NOMO-1 treated with DMSO at 0.1 percent for 48 hours (cell line): ENCODE measurements around the gene NAT9.

Experiments used
- DNase-seq: peaks from one replicate; lab custom pipeline; 2025; ENCODE audit not compliant: unreplicated experiment; lab: John Stamatoyannopoulos, UW

The NAT9 gene

DNA sequence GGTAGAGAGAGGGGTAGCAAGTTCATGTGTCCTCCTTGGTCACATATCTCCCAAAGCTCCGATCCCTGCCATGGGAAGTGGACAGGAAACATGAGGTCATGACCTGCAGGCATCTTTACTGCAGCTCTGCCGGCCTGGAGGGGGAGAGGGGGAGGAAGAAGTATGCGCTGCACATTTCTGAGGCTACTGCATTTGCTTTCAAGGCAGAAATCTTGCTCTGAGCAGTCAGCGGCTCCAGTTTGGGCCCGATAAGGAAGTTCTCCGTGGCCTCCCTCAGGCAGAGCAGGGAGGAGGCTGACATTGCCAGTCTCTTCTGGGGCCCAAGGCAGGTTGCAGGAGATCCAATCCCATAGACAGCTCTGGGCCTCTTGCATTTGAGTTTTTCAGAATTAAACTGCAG lies 29.2 kb downstream of the NAT9 start:
- DNase-seq = peak; percentile 49

- DNase-seq = no peak
Observed at GRCh38 chr17:74746376-74746775, 29.8 kb downstream of the NAT9 start.

- DNase-seq = no peak
Observed at GRCh38 chr17:74745548-74746177, 30.5 kb downstream of the NAT9 start.

GRCh38 chr17:74744714-74745547 lies 31.2 kb downstream of the NAT9 start:
- peak; percentile 38 for DNase-seq

DNA sequence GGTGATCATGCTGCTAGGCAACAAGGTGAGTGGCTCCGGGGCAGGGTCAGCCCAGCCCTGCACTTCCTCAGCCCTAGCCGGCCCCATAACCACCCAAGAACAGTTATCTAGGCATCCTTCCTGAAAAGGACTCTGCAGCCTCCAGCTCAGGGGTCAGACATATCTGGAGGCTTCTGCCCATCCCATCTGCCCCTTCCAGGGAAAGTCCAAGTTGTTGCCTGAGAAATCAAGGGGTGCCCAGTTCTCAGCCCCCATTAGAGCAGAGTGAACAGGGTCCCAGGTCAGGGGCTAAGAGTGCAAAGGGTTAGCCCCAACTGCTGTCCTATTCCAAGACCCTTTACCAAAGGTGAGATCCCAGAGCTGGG lies 31.8 kb downstream of the NAT9 start:
- DNase-seq = no peak

- no peak for DNase-seq
Observed at GRCh38 chr17:74743755-74744154, 32.4 kb downstream of the NAT9 start.

DNA sequence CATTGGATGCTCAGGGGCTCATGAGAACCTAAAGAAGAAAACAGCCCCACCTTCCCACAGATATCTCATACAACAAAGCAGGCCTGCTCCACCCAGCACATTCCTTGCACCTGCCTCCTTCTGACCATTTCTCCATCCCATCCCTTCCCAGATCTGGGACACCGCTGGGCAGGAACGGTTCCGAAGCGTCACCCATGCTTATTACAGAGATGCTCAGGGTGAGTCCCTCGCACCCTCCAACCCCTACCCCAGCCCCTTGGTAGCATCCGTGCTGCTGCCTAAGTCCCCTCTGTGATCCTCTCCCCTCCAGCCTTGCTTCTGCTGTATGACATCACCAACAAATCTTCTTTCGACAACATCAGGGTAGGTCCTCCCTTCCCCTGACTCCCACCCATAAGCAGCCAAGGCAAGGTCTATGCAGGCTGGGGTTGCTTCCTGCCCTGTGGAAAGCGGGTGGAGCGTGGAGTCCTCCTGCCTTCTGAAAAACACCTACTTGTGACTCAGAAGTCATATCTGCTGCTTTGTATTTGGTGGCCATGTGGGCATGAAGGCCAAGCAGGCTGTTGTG lies 33.1 kb downstream of the NAT9 start:
- DNase-seq = no peak

DNA sequence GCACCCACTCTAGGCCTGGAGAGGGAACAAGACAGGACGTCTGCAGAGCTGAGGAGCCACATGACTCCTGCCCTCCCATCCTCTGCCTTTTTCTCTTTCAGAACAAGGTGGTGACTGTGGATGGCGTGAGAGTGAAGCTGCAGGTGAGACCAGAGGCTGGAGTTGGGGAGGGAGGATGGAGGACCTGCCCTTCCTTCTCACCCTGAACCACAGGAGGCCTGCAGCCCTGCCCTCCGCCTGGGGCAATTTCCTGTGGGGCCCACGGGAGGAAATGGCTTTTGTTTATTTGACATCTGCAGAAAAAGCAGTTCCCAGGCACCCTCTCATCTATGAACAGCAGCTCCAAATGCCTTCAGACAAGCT lies 34.0 kb downstream of the NAT9 start:
- peak; percentile 77 for DNase-seq

DNA sequence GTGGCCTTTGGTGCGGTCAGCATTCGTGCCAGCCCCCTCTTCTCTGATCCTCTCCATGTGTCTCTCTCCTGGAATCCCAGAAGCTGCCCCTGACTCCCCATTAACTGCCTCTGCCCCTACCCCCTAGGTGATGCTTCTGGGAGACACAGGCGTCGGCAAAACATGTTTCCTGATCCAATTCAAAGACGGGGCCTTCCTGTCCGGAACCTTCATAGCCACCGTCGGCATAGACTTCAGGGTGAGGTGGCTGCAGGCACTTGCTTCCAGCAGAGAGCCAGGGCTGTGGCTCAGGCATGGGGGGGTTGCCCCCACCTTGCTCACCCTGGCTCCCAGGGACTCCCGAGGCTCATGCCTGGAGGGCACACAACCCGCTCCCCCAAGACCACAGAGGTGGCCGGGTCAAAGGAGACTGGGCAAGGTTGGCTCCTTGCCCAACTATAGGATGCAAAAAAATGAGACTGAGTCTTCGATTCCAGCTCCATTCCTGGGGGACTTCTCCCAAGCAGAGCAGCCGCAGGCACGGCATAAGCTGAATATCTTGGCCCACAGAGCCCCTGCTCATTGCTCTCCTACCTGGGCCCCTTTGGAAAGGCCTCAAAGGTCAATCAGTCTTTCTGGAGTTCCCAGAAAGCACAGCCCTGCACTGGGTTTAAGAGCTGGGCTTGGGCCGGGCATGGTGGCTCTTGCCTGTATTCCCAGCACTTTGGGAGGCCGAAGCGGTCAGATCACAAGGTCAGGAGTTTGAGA lies 35.3 kb downstream of the NAT9 start:
- DNase-seq = no peak

- peak; percentile 12 for DNase-seq
Observed at GRCh38 chr17:74740173-74740572, 36.0 kb downstream of the NAT9 start.

DNA sequence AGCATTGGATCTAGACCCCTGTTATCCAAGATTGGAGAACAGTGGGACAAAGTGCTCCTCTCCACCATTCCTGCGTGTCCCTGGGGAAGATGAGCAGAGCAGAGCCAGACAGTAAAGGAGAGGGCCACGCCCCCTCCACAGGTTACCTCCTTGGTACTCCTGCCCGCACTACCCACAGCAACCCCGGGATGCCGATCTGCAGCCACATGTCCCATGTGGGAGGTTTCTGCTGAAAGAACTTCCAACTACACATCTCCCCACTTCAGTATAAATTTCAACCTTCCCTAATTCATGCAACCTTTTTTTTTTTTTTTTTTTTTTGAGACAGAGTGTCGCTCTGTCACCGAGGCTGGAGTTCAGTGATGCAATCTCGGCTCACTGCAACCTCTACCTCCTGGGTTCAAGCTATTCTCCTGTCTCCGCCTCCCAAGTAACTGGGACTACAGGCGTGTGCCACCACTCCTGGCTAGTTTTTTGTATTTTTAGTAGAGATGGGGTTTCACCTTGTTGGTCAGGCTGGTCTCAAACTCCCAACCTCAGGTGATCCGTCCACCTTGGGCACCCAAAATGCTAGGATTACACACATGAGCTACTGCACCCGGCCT lies 36.8 kb downstream of the NAT9 start:
- no peak for DNase-seq

DNA sequence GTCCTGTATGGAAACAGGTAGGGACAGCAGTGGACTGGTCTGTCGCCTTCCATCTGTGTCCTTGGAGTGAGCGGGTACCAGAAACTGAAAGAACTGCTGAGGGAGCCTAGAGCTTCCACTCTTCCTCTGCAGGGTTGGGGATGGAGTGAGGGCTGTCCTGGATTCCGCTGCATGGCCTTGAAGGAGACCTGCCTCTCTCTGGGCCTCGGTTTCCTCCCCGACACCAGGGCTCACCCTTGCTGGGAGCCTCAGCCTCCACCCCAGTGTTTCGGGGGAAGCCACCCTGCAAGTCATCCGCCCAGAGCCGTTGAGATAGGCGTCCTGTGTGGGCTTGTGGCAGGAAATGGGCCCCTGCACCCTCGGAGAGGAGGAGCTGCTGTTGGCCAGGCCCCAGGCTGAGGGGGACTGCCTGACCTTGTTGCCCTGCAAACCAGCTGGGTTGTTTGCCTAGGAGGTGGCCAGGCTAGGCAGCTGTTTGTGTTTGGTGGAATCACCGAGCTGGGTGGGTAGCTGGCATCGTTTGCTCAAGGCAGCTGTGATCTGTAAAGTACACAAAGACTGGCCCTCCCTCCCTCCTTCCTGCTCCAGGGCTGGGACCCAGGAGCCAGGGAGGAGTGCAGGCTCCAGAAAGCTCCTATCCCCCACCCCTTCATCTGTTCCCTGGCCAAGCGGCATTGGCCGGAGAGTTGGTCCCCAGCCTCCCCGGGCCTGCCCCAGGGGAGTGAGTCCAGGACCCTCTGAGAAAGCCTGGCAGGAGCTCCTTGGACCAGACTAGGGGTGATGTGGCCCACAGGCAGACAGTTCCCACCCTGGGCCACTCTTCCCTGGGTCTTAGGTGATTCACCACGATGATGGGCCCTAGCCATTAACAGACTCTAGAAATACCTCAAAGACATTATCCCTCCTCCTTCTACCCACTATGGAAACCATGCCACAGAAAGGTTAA lies 37.8 kb downstream of the NAT9 start:
- peak; percentile 82 for DNase-seq

DNA sequence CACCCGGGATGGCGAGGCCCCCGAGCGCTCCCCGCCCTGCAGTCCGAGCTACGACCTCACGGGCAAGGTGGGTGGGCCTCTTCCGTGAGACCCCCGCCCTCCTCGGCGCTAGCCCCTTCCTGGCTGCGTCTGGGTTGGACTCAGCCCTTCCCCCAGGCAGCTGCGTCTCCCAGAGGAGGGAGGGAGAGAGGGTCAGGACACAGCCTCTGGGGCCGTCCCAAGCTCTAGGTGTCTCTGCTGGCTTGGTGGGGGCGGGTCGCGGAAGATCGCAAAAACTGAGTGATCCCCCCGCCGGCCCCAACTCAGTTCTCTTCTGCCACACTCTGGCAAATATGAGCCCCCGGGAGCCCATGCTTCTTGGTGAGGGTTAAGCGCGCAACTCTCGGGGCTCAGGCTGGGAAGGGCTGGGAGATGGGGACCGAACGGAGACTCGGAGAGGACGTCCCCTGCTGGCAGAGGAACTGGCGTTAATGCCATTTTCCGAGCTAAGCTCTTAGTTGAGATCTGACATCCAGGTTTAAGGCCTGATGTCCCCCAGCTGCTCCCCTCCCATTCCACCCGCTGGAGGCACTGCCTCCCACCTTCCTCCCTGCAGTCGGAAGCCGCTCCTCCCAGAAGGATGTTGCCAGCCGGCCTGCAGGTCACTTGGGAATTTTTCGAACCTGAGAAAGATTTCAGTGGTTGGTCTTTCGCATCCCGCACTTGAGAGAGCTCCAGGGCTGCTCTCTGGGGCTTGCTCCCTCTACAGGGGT lies 38.7 kb downstream of the NAT9 start:
- peak; percentile 61 for DNase-seq

- DNase-seq = peak; percentile 99
Observed at GRCh38 chr17:74736513-74737298, 39.4 kb downstream of the NAT9 start, which contains the start of gene RAB37. Gene RAB37 (plus strand): TSS chr17:74737256. CDS start chr17:74737273, 17 bp downstream.

DNA sequence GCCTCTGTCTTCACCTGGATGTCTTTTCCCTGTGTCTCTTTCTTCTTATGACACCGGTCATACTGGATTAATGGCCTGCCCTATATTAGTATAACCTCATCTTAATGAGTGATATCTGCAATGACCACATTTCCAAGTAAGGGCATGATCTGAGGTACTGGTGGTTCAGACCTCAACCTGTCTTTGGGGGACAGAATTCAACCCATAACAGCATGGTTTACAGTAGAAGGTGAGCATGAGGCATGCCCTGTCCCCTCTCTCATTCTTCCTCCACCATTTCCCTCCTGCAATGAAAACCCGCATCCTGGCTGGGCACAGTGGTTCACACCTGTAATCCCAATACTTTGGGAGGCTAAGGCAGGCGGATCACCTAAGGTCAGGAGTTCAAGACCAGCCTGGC lies 41.9 kb downstream of the NAT9 start:
- DNase-seq = no peak

- no peak for DNase-seq
Observed at GRCh38 chr17:74733365-74734122, 42.6 kb downstream of the NAT9 start.

DNA sequence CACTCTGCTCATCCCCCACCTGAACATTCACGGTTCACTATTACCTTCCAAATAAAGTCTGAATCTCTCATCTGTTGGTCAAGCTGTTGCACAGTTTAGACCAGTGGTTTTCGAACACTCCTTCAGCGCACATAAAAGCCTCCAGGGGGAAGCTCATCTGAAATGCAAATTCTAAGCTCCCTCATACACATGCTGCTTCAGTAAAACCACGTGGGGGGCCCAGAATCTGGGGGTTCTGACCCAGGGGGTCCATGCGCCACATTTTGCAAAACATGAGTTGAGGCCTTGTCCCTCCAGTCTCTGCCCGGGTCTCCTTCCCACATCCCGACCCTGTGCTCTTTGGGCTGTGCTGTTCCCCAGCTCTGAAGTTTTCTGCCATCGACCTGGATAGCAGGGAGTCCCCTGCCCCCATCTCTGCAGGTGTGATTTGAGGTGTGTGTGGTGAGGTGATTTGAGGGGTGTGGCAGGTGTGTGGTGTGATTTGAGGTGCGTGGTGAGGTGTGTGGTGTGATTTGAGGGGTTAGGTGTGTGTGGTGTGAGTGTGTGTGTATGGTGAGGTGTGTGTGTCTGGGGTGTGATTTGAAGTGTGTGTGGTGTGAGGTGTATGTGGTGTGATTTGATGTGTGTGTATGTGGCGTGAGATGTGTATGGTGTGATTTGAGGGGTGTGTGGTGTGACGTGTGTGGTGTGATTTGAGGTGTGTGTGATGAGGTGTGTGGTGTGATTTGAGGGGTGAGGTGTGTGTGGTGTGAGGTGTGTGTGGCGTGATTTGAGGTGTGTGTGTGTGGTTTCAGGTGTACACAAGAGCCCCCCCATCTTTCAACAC lies 43.9 kb downstream of the NAT9 start:
- no peak for DNase-seq
